NCI-H187 treated with DMSO at 0.1 percent for 48 hours (cell line): ENCODE measurements around the gene GSG1L.

Source experiments
- DNase-seq: peaks from one replicate; lab custom pipeline; 2025; lab: John Stamatoyannopoulos, UW

The GSG1L gene

GRCh38 chr16:28063591-28064061 is at the start of gene GSG1L:
GSG1L (minus strand) TSS chr16:28063714; CDS start chr16:28063424, 290 bp downstream.
- no peak for DNase-seq

GRCh38 chr16:28112908-28113307 is 49.4 kb upstream of the GSG1L start:
- no peak for DNase-seq

GRCh38 chr16:28110977-28111376 is 47.5 kb upstream of the GSG1L start:
- DNase-seq, result no peak

GRCh38 chr16:28110479-28110878 is 47.0 kb upstream of the GSG1L start:
- no peak for DNase-seq

GRCh38 chr16:28110074-28110473 is 46.6 kb upstream of the GSG1L start:
- DNase-seq, result no peak

- no peak for DNase-seq
Observed at GRCh38 chr16:28108590-28109247, 45.2 kb upstream of the GSG1L start.

- DNase-seq, result no peak
Observed at GRCh38 chr16:28107232-28107631, 43.7 kb upstream of the GSG1L start.

GRCh38 chr16:28106467-28107215 is 43.1 kb upstream of the GSG1L start:
- no peak for DNase-seq

- DNase-seq, result no peak
Observed at GRCh38 chr16:28105954-28106353, 42.4 kb upstream of the GSG1L start.

GRCh38 chr16:28105297-28105696 is 41.8 kb upstream of the GSG1L start:
- no peak for DNase-seq

- no peak for DNase-seq
Observed at GRCh38 chr16:28104404-28104803, 40.9 kb upstream of the GSG1L start.

GRCh38 chr16:28103516-28104170 is 40.1 kb upstream of the GSG1L start:
- DNase-seq, result no peak

- DNase-seq, result no peak
Observed at GRCh38 chr16:28101533-28101890, 38.0 kb upstream of the GSG1L start.

GRCh38 chr16:28100810-28101532 is 37.5 kb upstream of the GSG1L start:
- DNase-seq, result no peak

GRCh38 chr16:28098959-28099945 is 35.7 kb upstream of the GSG1L start:
- no peak for DNase-seq

- no peak for DNase-seq
Observed at GRCh38 chr16:28098171-28098958, 34.9 kb upstream of the GSG1L start.

- DNase-seq, result no peak
Observed at GRCh38 chr16:28096983-28097899, 33.7 kb upstream of the GSG1L start.

GRCh38 chr16:28093385-28093725 is 29.8 kb upstream of the GSG1L start:
- no peak for DNase-seq

- DNase-seq, result no peak
Observed at GRCh38 chr16:28092721-28093384, 29.3 kb upstream of the GSG1L start.
